Heart right ventricle (tissue), 16 donors: ENCODE data around the gene S100P. TPM values are rescaled to one million over a fixed set of nuclear protein-coding genes. Genes with fewer than 3 reads are reported as not detected.

ENCODE experiments used
- ATAC-seq, 8 donors: fragments of 200-7000 bp; cut with Tn5 transposase; one replicate each; pipeline ENCODE4 v1.9.1; 2020; ENCODE audit warnings: mild to moderate bottlenecking in 8 of 8, moderate library complexity in 8 of 8, moderate number of reproducible peaks in 1 of 8
- DNase-seq, 2 donors: peaks; one replicate each; pipeline ENCODE4 v3.0.0-alpha.2; 2020
- H3K27ac ChIP-seq, 10 donors: fragments of 200-600 bp; sonication (generic) in 2 of 10; one replicate each; pipeline versions ENCODE4 v1.5.0 to v1.8.0; 2020 to 2022; ENCODE audit warnings: mild to moderate bottlenecking in 3 of 10
- H3K27me3 ChIP-seq, 7 donors: fragments of 200-600 bp; one replicate each; pipeline ENCODE4 v1.8.0; 2021 to 2022; ENCODE audit warnings: mild to moderate bottlenecking in 2 of 7
- H3K36me3 ChIP-seq, 9 donors: fragments of 200-600 bp; sonication (generic) in 1 of 9; one replicate each; pipeline versions ENCODE4 v1.5.0 to v1.8.0; 2020 to 2022; ENCODE audit warnings: mild to moderate bottlenecking in 2 of 9
- H3K4me1 ChIP-seq, 9 donors: fragments of 200-600 bp; sonication (generic) in 1 of 9; one replicate each; pipeline versions ENCODE4 v1.5.0 to v1.8.0; 2020 to 2022; ENCODE audit warnings: mild to moderate bottlenecking in 4 of 9
- H3K4me3 ChIP-seq, 10 donors: fragments of 200-600 bp; sonication (generic) in 2 of 10; one replicate each; pipeline versions ENCODE4 v1.5.0 to v1.8.0; 2020 to 2022; ENCODE audit warnings: mild to moderate bottlenecking in 7 of 10, moderate library complexity in 2 of 10
- H3K9me3 ChIP-seq, 11 donors: fragments of 200-600 bp in 10 of 11; sonication (generic) in 2 of 11; one replicate each; pipeline versions ENCODE4 v1.5.0 to v1.8.0; 2013 to 2022; ENCODE audit warnings: mild to moderate bottlenecking in 2 of 11, control low read depth in 1 of 11, moderate library complexity in 1 of 11
- WGBS, 2 donors: extraction: QIAGEN DNeasy Blood & Tissue Kit; methylation state at CpG; one replicate each; pipeline ENCODE4 v1.1.7; 2013; ENCODE audit warnings: inconsistent platforms in 1 of 2; 5-methylcytosine and 5-hydroxymethylcytosine counted together
- intact Hi-C, 10 donors: fragments of 100-400 bp; cut with DNase I; formaldehyde crosslinking; loops; one replicate each; pipeline versions ENCODE4 v1.11.1 to v1.14.2; 2022
- polyA plus RNA-seq, 2 donors: library from polyadenylated mRNA; stranded (reverse); fragments of 200-250 nt; gene quantifications; one replicate each; pipeline ENCODE4 v1.2.3, GENCODE V29; 2013
- total RNA-seq, 10 donors: library from RNA; stranded (reverse); fragmentation: NEBNext Ultra II Directional in 3 of 10; extraction: Animal tissue kit (Norgen Biotek cat#: 25700) in 3 of 10; gene quantifications; one replicate each; pipeline versions ENCODE4 v1.2.1 to v1.2.4, GENCODE V29; 2021 to 2023
- TF ChIP-seq, protein P1 (sequence below), 9 donors: fragments of 200-600 bp; sonication (generic) in 2 of 9; IDR thresholded peaks; one replicate each; pipeline versions ENCODE4 v1.5.0 to v1.8.0; 2021 to 2022; ENCODE audit warnings: antibody characterized with exemption in 9 of 9, mild to moderate bottlenecking in 5 of 9, moderate library complexity in 1 of 9
- donor health status: Arrhythmogenic right ventricular cardiomyopathy.
- donor health status: ischemic (EF 13 %, LVEDD 7.1; RV severe dilation, severe dysfunction).
- donor health status: healthy with polysubstance abuse.
- donor health status: DM: no; HTN: yes; CAD: no.
- donor health status: DM: no; HTN: no; CAD: no.
- donor health status: ischemic (EF 25% LVEDD 6.9; RV normal size, moderate dysfunction).
- donor health status: ischemic (EF 25% LVEDD 5.7; RV mildly dilated, moderate dysfunction).
- donor health status: healthy.
- donor health status: DM: yes; HTN: yes; CAD: no.
- donor health status: Ischemic cardiomyopathy.
- donor health status: ischemic (EF 35%, LVEDD 5.7; RV mildly dilated, moderate dysfunction).
- donor health status: nonischemic (EF 11% LVEDD 7.7; RV severe dilation, severe dysfunction).
- donor health status: DM: yes; HTN: yes; CAD: no.
- donor health status: PGD.
- donor health status: ischemic (EF 29% LVEDD 5.4; RV normal size, mild dysfunction).
- donor health status: nonischemic (EF 23%, LVEDD 6.1; RV moderate dilation, normal function).

Gene S100P
- total and polyA plus RNA-seq, 12 donors, result 0.22 to 8.2 (median 1.4) TPM; not detected in 4

- DNase-seq (no peak), ATAC-seq (no peak)
- intact Hi-C loops, result no loop called here
- no peak overlapping the region for H3K27ac ChIP-seq
- 87 to 97% methylated on average over 3 of the region's 3 CpGs for WGBS, 2 donors
- H3K4me3 ChIP-seq, result no peak overlapping the region
- peaks cover 0 to 25% (median 15%) of the 10 kb centered on the region in 9 donors for H3K4me1 ChIP-seq
- H3K9me3 ChIP-seq, result no peaks in the 10 kb centered on the region
- H3K36me3 ChIP-seq, result no peaks in the 10 kb centered on the region
- H3K27me3 ChIP-seq, result peaks cover 0 to 76% (median 18%) of the 10 kb centered on the region in 7 donors
- TF ChIP-seq, protein P1, sequence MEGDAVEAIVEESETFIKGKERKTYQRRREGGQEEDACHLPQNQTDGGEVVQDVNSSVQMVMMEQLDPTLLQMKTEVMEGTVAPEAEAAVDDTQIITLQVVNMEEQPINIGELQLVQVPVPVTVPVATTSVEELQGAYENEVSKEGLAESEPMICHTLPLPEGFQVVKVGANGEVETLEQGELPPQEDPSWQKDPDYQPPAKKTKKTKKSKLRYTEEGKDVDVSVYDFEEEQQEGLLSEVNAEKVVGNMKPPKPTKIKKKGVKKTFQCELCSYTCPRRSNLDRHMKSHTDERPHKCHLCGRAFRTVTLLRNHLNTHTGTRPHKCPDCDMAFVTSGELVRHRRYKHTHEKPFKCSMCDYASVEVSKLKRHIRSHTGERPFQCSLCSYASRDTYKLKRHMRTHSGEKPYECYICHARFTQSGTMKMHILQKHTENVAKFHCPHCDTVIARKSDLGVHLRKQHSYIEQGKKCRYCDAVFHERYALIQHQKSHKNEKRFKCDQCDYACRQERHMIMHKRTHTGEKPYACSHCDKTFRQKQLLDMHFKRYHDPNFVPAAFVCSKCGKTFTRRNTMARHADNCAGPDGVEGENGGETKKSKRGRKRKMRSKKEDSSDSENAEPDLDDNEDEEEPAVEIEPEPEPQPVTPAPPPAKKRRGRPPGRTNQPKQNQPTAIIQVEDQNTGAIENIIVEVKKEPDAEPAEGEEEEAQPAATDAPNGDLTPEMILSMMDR (IDR thresholded peaks at IDR 0.05), result no peak
These were observed 33.2 kb upstream of the S100P start for GRCh38 chr4:6660430-6660829.

DNA sequence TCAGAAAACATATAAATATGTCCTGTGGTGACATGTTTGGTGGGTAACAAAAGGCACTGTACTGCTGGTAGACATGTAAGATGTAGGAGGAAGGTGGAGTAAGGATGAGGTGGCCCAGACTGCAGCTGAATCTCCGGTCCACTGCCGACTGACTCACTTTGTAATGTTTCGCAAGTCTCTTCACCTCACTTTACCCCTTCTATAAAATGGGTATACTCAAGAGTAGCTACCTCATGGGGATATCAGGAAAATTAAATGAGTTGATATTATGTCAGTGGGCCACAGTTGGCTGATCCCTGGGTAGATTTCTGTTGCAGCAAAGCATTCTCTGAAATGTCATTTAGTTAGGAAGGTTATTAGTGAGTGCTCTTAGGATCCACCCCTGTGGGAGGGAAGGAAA, 31.1 kb upstream of the S100P start:
- Histone ChIP-seq H3K36me3 (no peaks in the 10 kb centered on the region), H3K27ac (no peak overlapping the region), H3K4me3 (no peak overlapping the region), H3K4me1 (peaks cover 0 to 25% (median 15%) of the 10 kb centered on the region in 9 donors), H3K27me3 (peaks cover 0 to 75% (median 21%) of the 10 kb centered on the region in 7 donors), H3K9me3 (no peaks in the 10 kb centered on the region)
- DNase-seq (no peak), ATAC-seq (no peak)
- TF ChIP-seq, protein P1 (IDR thresholded peaks at IDR 0.05), result no peak
- 95 to 99% methylated on average over 3 of the region's 3 CpGs for WGBS, 2 donors
- intact Hi-C loops, result no loop called here

GRCh38 chr4:6663596-6664393, 29.9 kb upstream of the S100P start:
- peaks cover 0 to 63% (median 17%) of the 10 kb centered on the region in 7 donors for H3K27me3 ChIP-seq
- intact Hi-C loops, result no loop called here

DNA sequence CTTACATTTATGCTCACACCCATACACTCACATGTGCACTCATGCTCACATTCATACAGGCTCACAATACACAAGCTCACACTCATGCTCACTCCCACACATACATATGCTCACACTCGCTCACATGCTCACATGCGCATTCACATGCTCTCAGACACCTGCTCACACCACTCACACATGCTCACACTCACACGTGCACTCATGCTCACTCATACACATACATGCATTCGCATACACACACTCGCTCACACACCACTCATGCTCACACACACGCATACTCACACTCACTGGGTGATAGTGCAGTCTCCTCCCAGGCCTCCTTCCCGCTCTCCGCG, 28.4 kb upstream of the S100P start:
- no peak overlapping the region for H3K27ac ChIP-seq
- intact Hi-C loops, result no loop called here
- TF ChIP-seq, protein P1 (IDR thresholded peaks at IDR 0.05), result no peak
- DNase-seq (no peak), ATAC-seq (no peak)
- peaks cover 0 to 13% (median 9%) of the 10 kb centered on the region in 9 donors for H3K4me1 ChIP-seq
- peaks cover 0 to 3% (median 0%) of the 10 kb centered on the region in 9 donors for H3K36me3 ChIP-seq
- H3K4me3 ChIP-seq, result no peak overlapping the region
- H3K9me3 ChIP-seq, result no peaks in the 10 kb centered on the region
- 90 to 97% methylated on average over 9 of the region's 9 CpGs for WGBS, 2 donors
- H3K27me3 ChIP-seq, result peaks cover 0 to 49% (median 14%) of the 10 kb centered on the region in 7 donors

More at GRCh38 chr4:6663596-6664393, 29.9 kb upstream of the S100P start:
- 9 to 16% methylated on average over 55 of the region's 55 CpGs for WGBS, 2 donors
- Histone ChIP-seq H3K9me3 (no peaks in the 10 kb centered on the region), H3K4me3 (peak overlapping the region; percentile 18 to 56 (median 42)), H3K4me1 (peaks cover 0 to 19% (median 12%) of the 10 kb centered on the region in 9 donors), H3K27ac (no peak overlapping the region), H3K36me3 (no peaks in the 10 kb centered on the region)
- ATAC-seq (peak in 6 of 8 donors; percentile 10 to 50 (median 30)), DNase-seq (no peak)
- TF ChIP-seq, protein P1 (IDR thresholded peaks at IDR 0.05), result no peak
